Uterus (tissue), 4 donors: ENCODE data around the gene HSD11B1. TPM values are rescaled to one million over a fixed set of nuclear protein-coding genes. Genes with fewer than 3 reads are reported as not detected.

Experiments used
- DNase-seq, 2 donors: peaks; one replicate each; pipeline ENCODE4 v3.0.0-alpha.2; 2019 to 2020
- H3K27ac ChIP-seq, 2 donors: fragments of 200-600 bp; sonication (generic); 1 replicate in 1 of 2; 2 replicates in 1 of 2; pipeline ENCODE4 v1.5.1; 2016 to 2018
- H3K27me3 ChIP-seq, 2 donors: fragments of 200-600 bp; sonication (generic); one replicate each; pipeline ENCODE4 v1.5.1; 2018 to 2019; ENCODE audit warnings: control low read depth in 1 of 2
- H3K36me3 ChIP-seq, 2 donors: fragments of 200-600 bp; sonication (generic); one replicate each; pipeline ENCODE4 v1.5.1; 2019; ENCODE audit warnings: control low read depth in 1 of 2
- H3K4me1 ChIP-seq, 2 donors: fragments of 200-600 bp; sonication (generic); one replicate each; pipeline ENCODE4 v1.5.1; 2018 to 2019; ENCODE audit warnings: control low read depth in 1 of 2
- H3K4me3 ChIP-seq, 2 donors: fragments of 200-600 bp; sonication (generic); 1 replicate in 1 of 2; 2 replicates in 1 of 2; pipeline ENCODE4 v1.5.1; 2018 to 2019; ENCODE audit warnings: mild to moderate bottlenecking in 1 of 2
- H3K9me3 ChIP-seq, 2 donors: fragments of 200-600 bp; sonication (generic); one replicate each; pipeline ENCODE4 v1.5.1; 2019; ENCODE audit warnings: control low read depth in 1 of 2
- POLR2A ChIP-seq, 2 donors: fragments of 450-650 bp; IDR thresholded peaks; one replicate each; pipeline ENCODE4 v1.6.1; 2016; ENCODE audit warnings: antibody characterized with exemption in 2 of 2, mild to moderate bottlenecking in 1 of 2, moderate library complexity in 1 of 2
- intact Hi-C: fragments of 100-400 bp; cut with DNase I; formaldehyde crosslinking; loops from one replicate; pipeline ENCODE4 v1.15.1; 2023; ENCODE audit warnings: low total_unique reads
- total RNA-seq, 4 donors: library from RNA; depleted of rRNA in 3 of 4; stranded (reverse); fragments of >200 nt in 3 of 4; gene quantifications; one replicate each; pipeline versions ENCODE4 v1.1.0 to v1.2.4, GENCODE V29; 2014 to 2023
- TF ChIP-seq, protein P1 (sequence below), 4 experiments: fragments of 200-600 bp in 2 of 4; fragments of 450-650 bp in 2 of 4; sonication (generic) in 2 of 4; IDR thresholded peaks; one replicate each; pipeline ENCODE4 v1.5.1; 2016 to 2019; ENCODE audit warnings: antibody characterized with exemption in 4 of 4, mild to moderate bottlenecking in 2 of 4, moderate library complexity in 1 of 4
- donor health status: DM: yes; HTN: yes; CAD: no.

The HSD11B1 gene
- total RNA-seq, 4 donors from 2014 or later: 0.59 to 12.8 (median 2.2) TPM

DNA sequence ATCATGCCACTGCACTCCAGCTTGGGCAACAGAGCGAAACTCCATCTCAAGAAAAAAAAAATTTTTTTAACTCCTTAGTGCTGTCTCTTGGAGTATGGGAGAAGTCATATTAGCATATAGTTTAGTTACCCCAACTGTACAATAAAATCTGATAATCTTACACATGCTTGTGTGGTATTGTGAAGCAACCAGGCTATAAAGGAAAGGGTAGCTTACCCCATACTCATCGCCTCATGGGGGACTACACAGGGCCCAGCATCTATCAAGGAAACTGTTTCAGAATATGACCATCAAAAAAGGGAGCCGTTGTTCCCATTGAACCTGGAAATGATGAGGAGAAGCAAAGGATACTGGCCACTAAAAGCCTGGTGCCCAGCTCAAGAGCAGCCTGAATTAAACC lies 48.2 kb downstream of the HSD11B1 start:
- no peak overlapping the region for H3K27ac ChIP-seq
- TF ChIP-seq, protein P1, sequence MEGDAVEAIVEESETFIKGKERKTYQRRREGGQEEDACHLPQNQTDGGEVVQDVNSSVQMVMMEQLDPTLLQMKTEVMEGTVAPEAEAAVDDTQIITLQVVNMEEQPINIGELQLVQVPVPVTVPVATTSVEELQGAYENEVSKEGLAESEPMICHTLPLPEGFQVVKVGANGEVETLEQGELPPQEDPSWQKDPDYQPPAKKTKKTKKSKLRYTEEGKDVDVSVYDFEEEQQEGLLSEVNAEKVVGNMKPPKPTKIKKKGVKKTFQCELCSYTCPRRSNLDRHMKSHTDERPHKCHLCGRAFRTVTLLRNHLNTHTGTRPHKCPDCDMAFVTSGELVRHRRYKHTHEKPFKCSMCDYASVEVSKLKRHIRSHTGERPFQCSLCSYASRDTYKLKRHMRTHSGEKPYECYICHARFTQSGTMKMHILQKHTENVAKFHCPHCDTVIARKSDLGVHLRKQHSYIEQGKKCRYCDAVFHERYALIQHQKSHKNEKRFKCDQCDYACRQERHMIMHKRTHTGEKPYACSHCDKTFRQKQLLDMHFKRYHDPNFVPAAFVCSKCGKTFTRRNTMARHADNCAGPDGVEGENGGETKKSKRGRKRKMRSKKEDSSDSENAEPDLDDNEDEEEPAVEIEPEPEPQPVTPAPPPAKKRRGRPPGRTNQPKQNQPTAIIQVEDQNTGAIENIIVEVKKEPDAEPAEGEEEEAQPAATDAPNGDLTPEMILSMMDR (IDR thresholded peaks at IDR 0.05): no peak
- TF ChIP-seq POLR2A (IDR thresholded peaks at IDR 0.05): no peak
- DNase-seq: no peak
- intact Hi-C loops: no loop called here
- H3K4me1 ChIP-seq: no peaks in the 10 kb centered on the region
- no peaks in the 10 kb centered on the region for H3K36me3 ChIP-seq
- H3K9me3 ChIP-seq: no peaks in the 10 kb centered on the region
- H3K27me3 ChIP-seq: no peaks in the 10 kb centered on the region
- no peak overlapping the region for H3K4me3 ChIP-seq

- intact Hi-C loops: no loop called here
- no peaks in the 10 kb centered on the region for H3K9me3 ChIP-seq
- H3K4me3 ChIP-seq: no peak overlapping the region
- H3K36me3 ChIP-seq: no peaks in the 10 kb centered on the region
- no peak overlapping the region for H3K27ac ChIP-seq
- H3K4me1 ChIP-seq: no peaks in the 10 kb centered on the region
- H3K27me3 ChIP-seq: no peaks in the 10 kb centered on the region
- TF ChIP-seq POLR2A (IDR thresholded peaks at IDR 0.05): no peak
- TF ChIP-seq, protein P1 (IDR thresholded peaks at IDR 0.05): no peak
- no peak for DNase-seq
Observed at GRCh38 chr1:209755256-209755655, 50.6 kb downstream of the HSD11B1 start.

- Histone ChIP-seq H3K27ac (no peak within 1 kb of the TSS), H3K9me3 (no peaks in the 10 kb centered on the region), H3K36me3 (no peaks in the 10 kb centered on the region), H3K4me1 (no peaks in the 10 kb centered on the region), H3K27me3 (no peaks in the 10 kb centered on the region), H3K4me3 (no peak within 1 kb of the TSS)
- intact Hi-C loops: no loop called here
- TF ChIP-seq POLR2A (IDR thresholded peaks at IDR 0.05): no peak
- TF ChIP-seq, protein P1 (IDR thresholded peaks at IDR 0.05): no peak
- DNase-seq: no peak
Observed at GRCh38 chr1:209755926-209756614, 51.4 kb downstream of the HSD11B1 start, which contains the start of gene TRAF3IP3. Gene TRAF3IP3 (plus strand): TSS chr1:209756053. CDS start chr1:209760040, 3,987 bp downstream.

DNA sequence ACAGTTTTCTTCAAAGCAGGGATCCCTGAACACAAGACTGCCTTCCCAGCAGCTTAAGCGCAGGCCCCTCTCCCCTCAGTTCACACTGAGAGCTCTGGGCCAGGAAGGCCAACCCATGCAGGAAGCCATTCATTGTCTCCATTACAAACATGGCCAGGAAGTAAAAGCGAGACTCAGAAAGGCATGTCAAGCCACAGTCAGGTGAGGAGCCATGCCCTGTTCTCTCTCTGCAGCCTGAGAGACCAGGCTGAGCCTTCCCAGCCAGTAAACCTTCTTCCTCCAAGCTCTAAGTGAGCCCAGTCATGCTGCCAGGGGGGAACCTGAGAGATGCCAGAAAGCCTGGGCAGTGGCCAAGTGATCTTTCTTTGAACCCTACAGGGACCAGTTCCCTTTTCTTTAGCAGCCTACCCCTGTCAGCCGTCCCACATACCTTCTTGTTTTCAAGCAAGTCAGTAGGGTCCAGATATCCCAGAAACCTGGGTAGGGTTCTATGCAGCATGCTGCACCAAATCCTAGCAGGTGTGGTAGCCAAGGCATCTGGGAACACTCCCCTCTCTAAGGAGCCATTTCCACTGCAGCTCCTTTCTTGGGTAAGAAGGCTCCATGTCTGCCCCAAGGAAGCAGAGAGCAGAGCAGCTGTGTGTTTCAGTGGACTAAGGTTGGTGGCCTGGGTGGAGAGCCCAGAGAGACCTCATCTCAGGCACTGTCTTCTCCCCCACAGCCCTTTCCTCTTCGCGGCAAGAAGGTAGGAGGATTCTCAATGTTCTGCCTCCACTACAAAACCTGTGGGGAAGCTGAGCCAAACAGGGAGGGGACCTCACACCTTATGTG lies 52.2 kb downstream of the HSD11B1 start:
- DNase-seq: no peak
- TF ChIP-seq, protein P1 (IDR thresholded peaks at IDR 0.05): no peak
- TF ChIP-seq POLR2A (IDR thresholded peaks at IDR 0.05): no peak
- H3K4me1 ChIP-seq: no peaks in the 10 kb centered on the region
- no peaks in the 10 kb centered on the region for H3K9me3 ChIP-seq
- no peak overlapping the region for H3K4me3 ChIP-seq
- H3K27me3 ChIP-seq: no peaks in the 10 kb centered on the region
- no peak overlapping the region for H3K27ac ChIP-seq
- intact Hi-C loops: no loop called here
- no peaks in the 10 kb centered on the region for H3K36me3 ChIP-seq

GRCh38 chr1:209758400-209758799 lies 53.8 kb downstream of the HSD11B1 start:
- H3K4me3 ChIP-seq: no peak overlapping the region
- H3K9me3 ChIP-seq: no peaks in the 10 kb centered on the region
- H3K36me3 ChIP-seq: no peaks in the 10 kb centered on the region
- H3K4me1 ChIP-seq: no peaks in the 10 kb centered on the region
- DNase-seq: no peak
- no peaks in the 10 kb centered on the region for H3K27me3 ChIP-seq
- intact Hi-C loops: no loop called here
- H3K27ac ChIP-seq: no peak overlapping the region
- TF ChIP-seq, protein P1 (IDR thresholded peaks at IDR 0.05): no peak
- no peak for TF ChIP-seq POLR2A (IDR thresholded peaks at IDR 0.05)
